K562 (cell line): ENCODE measurements around the gene USHBP1. TPM values are rescaled to one million over a fixed set of nuclear protein-coding genes. Genes with fewer than 3 reads are reported as not detected.

Source experiments
- ATF7 ChIP-seq: fragments of 450-650 bp; IDR thresholded peaks from 2 replicates; pipeline ENCODE4 v1.7.1; 2014; ENCODE audit warnings: mild to moderate bottlenecking, moderate library complexity
- COPS2 ChIP-seq: fragments of 450-650 bp; conservative IDR thresholded peaks from 2 replicates; pipeline ENCODE4 v1.6.1; 2016; ENCODE audit warnings: mild to moderate bottlenecking, moderate library complexity
- DACH1 ChIP-seq: fragments of 450-650 bp; IDR thresholded peaks from 2 replicates; pipeline ENCODE4 v1.6.1; 2018; ENCODE audit not compliant: partially characterized antibody
- ETV5 ChIP-seq: sonication (generic); formaldehyde crosslinking; IDR thresholded peaks from 2 replicates; pipeline ENCODE4 v1.4.0; 2020; ENCODE audit warnings: low read depth, mild to moderate bottlenecking, missing genetic modification reagents
- EWSR1 ChIP-seq: fragments of 450-650 bp; IDR thresholded peaks from 2 replicates; pipeline ENCODE4 v1.6.1; 2018; ENCODE audit warnings: borderline replicate concordance, mild to moderate bottlenecking, low read depth, moderate library complexity; ENCODE audit not compliant: partially characterized antibody
- GABPA ChIP-seq: fragments of 200-800 bp; sonication (Bioruptor generic); conservative IDR thresholded peaks from 2 replicates; pipeline ENCODE4 v1.6.1; 2016; ENCODE audit warnings: low read depth, missing genetic modification characterization, missing compliant biosample characterization
- ILF3 ChIP-seq: fragments of 450-650 bp; IDR thresholded peaks from 2 replicates; pipeline ENCODE4 v1.6.1; 2018; ENCODE audit warnings: antibody characterized with exemption, mild to moderate bottlenecking, moderate library complexity, borderline replicate concordance
- MTA2 ChIP-seq: fragments of 450-650 bp; IDR thresholded peaks from 2 replicates; pipeline ENCODE4 v1.6.1; 2016; ENCODE audit warnings: low read depth
- ZKSCAN1 ChIP-seq: fragments of 150-350 bp; IDR thresholded peaks from 2 replicates; pipeline ENCODE4 v1.6.1; 2016; ENCODE audit warnings: low read depth, low read length
- ZNF134 ChIP-seq: fragments of 250-450 bp; sonication (Bioruptor Pico); conservative IDR thresholded peaks from 2 replicates; pipeline ENCODE4 v1.4.0; 2020
- ZNF444 ChIP-seq: fragments of 250-450 bp; sonication (Bioruptor Pico); IDR thresholded peaks from 2 replicates; pipeline ENCODE4 v1.4.0; 2020; ENCODE audit warnings: mild to moderate bottlenecking, moderate library complexity
- polyA plus RNA-seq, 8 experiments: library from polyadenylated mRNA; depleted of rRNA in 4 of 8; stranded (reverse) in 5 of 8; unstranded in 3 of 8; fragments of >200 nt; fragmentation: Nextera tagmentation in 2 of 8; fragmentation: Illumina TruSeq in 1 of 8; extraction: Ambion mirVana in 2 of 8; extraction: Trizol in 1 of 8; gene quantifications; 2 replicates each; pipeline versions ENCODE4 v1.2.1 to v1.2.3, GENCODE V29; 2011 to 2014; ENCODE audit warnings: inconsistent platforms in 1 of 8, missing spikeins in 1 of 8
- total RNA-seq, 7 experiments: library from RNA; depleted of rRNA in 6 of 7; stranded (reverse); fragments of >200 nt in 6 of 7; fragmentation: Illumina TruSeq in 2 of 7; extraction: Trizol in 2 of 7; gene quantifications; 2 replicates each; pipeline versions ENCODE4 v1.2.1 to v1.2.3, GENCODE V29; 2011 to 2021; ENCODE audit warnings: low replicate concordance in 1 of 7
- TF ChIP-seq, protein P1 (sequence below): fragments of 450-650 bp; conservative IDR thresholded peaks from 2 replicates; pipeline ENCODE4 v1.6.1; 2016; ENCODE audit warnings: missing genetic modification characterization, low read depth, mild to moderate bottlenecking, control low read depth, missing compliant biosample characterization
- TF ChIP-seq, protein P2 (sequence below), 2 experiments: fragments of 450-650 bp; formaldehyde crosslinking in 1 of 2; IDR thresholded peaks; 2 replicates each; pipeline versions ENCODE4 v1.4.0 to v1.6.1; 2014 to 2020; ENCODE audit warnings: mild to moderate bottlenecking in 2 of 2, borderline replicate concordance in 1 of 2, low read depth in 1 of 2
- TF ChIP-seq, protein P3 (sequence below): sonication (generic); formaldehyde crosslinking; IDR thresholded peaks from 2 replicates; pipeline ENCODE4 v1.8.1; 2023; ENCODE audit warnings: mild to moderate bottlenecking, missing genetic modification reagents, moderate library complexity
- TF ChIP-seq, protein P4 (sequence below): fragments of 250-450 bp; sonication (Bioruptor Pico); IDR thresholded peaks from 2 replicates; pipeline ENCODE4 v1.8.0; 2021; ENCODE audit warnings: mild to moderate bottlenecking, moderate library complexity

USHBP1 gene
- total and polyA plus RNA-seq, 9 of the 15 experiments (the other 6 are each of a cell fraction or from before 2014, with no cell fraction given), result 0.03 to 0.10 (median 0.05) TPM; not detected in 5

DNA sequence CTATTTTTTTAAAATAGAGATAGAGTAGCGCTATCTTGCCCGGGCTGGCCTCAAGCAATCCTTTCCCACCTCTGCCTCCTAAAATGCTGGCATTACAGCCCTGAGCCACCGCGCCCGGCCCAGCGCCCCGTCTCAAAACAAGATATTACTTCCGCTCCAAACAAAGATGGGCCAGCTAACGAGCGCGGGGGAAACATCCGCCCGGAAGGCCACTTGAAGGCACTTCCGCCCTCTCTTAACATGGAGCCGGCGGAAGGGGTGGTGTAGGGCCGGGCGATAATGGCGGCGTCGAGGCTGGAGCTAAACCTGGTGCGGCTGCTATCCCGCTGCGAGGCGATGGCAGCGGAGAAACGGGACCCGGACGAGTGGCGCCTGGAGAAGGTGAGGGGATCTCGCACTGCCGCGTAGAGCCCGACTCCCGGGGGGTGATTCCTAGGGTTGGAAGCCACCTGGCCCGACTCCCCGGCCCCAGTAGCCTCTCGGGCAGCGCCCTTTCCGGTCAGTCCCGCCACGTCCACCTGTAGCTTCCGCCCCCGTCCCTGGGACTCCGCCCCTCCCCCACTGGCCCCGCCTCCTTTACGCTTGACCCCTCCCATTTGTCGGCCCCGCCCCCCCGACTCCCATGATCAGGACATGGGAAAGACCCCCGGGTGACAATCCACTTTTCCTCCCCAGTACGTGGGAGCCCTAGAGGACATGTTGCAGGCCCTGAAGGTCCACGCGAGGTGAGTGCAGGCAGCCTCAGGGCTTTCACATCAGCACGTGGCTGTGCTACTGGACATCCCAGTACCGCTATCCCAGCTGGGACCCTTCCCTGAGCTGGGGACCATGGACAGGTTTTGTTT, 49.2 kb downstream of the USHBP1 start, which contains the start of gene USE1 (continued):
- no peak for TF ChIP-seq ZNF444
- TF ChIP-seq MTA2, result no peak
- TF ChIP-seq ILF3, result no peak
- no peak for TF ChIP-seq COPS2
- TF ChIP-seq ATF7, result peak; percentile 81
- TF ChIP-seq, protein P1, sequence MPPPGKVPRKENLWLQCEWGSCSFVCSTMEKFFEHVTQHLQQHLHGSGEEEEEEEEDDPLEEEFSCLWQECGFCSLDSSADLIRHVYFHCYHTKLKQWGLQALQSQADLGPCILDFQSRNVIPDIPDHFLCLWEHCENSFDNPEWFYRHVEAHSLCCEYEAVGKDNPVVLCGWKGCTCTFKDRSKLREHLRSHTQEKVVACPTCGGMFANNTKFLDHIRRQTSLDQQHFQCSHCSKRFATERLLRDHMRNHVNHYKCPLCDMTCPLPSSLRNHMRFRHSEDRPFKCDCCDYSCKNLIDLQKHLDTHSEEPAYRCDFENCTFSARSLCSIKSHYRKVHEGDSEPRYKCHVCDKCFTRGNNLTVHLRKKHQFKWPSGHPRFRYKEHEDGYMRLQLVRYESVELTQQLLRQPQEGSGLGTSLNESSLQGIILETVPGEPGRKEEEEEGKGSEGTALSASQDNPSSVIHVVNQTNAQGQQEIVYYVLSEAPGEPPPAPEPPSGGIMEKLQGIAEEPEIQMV (tag), result no peak
- peak; percentile 98 for TF ChIP-seq GABPA
- no peak for TF ChIP-seq ZNF134
- no peak for TF ChIP-seq ZKSCAN1
- TF ChIP-seq ETV5 (CRISPR knock-in tag), result peak; percentile 99
- TF ChIP-seq EWSR1, result no peak
- TF ChIP-seq, protein P2, sequence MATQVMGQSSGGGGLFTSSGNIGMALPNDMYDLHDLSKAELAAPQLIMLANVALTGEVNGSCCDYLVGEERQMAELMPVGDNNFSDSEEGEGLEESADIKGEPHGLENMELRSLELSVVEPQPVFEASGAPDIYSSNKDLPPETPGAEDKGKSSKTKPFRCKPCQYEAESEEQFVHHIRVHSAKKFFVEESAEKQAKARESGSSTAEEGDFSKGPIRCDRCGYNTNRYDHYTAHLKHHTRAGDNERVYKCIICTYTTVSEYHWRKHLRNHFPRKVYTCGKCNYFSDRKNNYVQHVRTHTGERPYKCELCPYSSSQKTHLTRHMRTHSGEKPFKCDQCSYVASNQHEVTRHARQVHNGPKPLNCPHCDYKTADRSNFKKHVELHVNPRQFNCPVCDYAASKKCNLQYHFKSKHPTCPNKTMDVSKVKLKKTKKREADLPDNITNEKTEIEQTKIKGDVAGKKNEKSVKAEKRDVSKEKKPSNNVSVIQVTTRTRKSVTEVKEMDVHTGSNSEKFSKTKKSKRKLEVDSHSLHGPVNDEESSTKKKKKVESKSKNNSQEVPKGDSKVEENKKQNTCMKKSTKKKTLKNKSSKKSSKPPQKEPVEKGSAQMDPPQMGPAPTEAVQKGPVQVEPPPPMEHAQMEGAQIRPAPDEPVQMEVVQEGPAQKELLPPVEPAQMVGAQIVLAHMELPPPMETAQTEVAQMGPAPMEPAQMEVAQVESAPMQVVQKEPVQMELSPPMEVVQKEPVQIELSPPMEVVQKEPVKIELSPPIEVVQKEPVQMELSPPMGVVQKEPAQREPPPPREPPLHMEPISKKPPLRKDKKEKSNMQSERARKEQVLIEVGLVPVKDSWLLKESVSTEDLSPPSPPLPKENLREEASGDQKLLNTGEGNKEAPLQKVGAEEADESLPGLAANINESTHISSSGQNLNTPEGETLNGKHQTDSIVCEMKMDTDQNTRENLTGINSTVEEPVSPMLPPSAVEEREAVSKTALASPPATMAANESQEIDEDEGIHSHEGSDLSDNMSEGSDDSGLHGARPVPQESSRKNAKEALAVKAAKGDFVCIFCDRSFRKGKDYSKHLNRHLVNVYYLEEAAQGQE (IDR thresholded peaks at IDR 0.05; ENCODE audit: borderline replicate concordance), result no peak
- TF ChIP-seq, protein P2 (CRISPR knock-in tag; IDR thresholded peaks at IDR 0.05; ENCODE audit: low read depth), result 0 out of 2 replicates have a peak, but pooled peaks have one; percentile 46
- TF ChIP-seq, protein P3, sequence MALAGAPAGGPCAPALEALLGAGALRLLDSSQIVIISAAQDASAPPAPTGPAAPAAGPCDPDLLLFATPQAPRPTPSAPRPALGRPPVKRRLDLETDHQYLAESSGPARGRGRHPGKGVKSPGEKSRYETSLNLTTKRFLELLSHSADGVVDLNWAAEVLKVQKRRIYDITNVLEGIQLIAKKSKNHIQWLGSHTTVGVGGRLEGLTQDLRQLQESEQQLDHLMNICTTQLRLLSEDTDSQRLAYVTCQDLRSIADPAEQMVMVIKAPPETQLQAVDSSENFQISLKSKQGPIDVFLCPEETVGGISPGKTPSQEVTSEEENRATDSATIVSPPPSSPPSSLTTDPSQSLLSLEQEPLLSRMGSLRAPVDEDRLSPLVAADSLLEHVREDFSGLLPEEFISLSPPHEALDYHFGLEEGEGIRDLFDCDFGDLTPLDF (CRISPR knock-in tag), result peak; percentile 73; the same call in 1 of the 2 replicates
- peak; percentile 4 for TF ChIP-seq DACH1
- TF ChIP-seq, protein P4, sequence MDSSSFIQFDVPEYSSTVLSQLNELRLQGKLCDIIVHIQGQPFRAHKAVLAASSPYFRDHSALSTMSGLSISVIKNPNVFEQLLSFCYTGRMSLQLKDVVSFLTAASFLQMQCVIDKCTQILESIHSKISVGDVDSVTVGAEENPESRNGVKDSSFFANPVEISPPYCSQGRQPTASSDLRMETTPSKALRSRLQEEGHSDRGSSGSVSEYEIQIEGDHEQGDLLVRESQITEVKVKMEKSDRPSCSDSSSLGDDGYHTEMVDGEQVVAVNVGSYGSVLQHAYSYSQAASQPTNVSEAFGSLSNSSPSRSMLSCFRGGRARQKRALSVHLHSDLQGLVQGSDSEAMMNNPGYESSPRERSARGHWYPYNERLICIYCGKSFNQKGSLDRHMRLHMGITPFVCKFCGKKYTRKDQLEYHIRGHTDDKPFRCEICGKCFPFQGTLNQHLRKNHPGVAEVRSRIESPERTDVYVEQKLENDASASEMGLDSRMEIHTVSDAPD (CRISPR knock-in tag), result no peak
